NB4 (cell line): ENCODE measurements around the gene GRIK4.
"Not testable (repeated sequence)": the region's sequence is repeated elsewhere in the genome, so short reads cannot be mapped to it uniquely, and the experiment has no call there.

Source experiments
- DNase-seq: peaks from one replicate; pipeline ENCODE4 v3.0.0; 2010; ENCODE audit warnings: low read depth
- H3K4me3 ChIP-seq: one replicate; pipeline ENCODE4 v1.5.1; 2011; ENCODE audit warnings: mild to moderate bottlenecking, low read depth, low read length, moderate library complexity
- MYC ChIP-seq: IDR thresholded peaks from 2 replicates; pipeline ENCODE4 v1.6.1; 2011; ENCODE audit warnings: low read depth, low read length
- POLR2A ChIP-seq: IDR thresholded peaks from 2 replicates; pipeline ENCODE4 v1.6.1; 2011; ENCODE audit warnings: mild to moderate bottlenecking; ENCODE audit not compliant: insufficient read length; ENCODE audit errors: extremely low read depth
- TF ChIP-seq, protein P1 (sequence below): IDR thresholded peaks from 2 replicates; pipeline ENCODE4 v1.6.1; 2011; ENCODE audit warnings: low read depth, low read length
- TF ChIP-seq, protein P2 (sequence below): IDR thresholded peaks from one replicate; pipeline ENCODE4 v1.5.1; 2012; ENCODE audit warnings: low read depth, low read length

Gene GRIK4

DNA sequence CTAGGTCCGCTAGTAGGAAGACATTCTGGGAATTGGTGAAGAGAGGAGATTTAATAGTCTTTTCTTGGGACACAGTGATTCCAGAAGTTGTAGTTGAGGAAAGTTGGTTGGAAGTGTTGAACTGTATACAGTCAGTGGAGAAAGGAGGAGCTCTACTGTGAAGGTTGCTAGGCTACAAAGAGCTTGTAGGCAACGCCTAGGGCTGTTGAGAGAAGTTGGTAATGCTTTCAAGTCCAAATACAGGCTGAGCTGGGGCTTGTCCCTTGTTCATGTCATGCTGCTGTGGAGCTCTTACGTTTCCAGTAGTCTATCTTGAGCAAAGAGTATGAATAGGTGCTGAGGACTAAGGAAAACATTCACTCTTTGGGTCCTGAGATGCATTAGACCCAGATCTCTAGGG lies 513.4 kb downstream of the GRIK4 start:
- TF ChIP-seq, protein P1, sequence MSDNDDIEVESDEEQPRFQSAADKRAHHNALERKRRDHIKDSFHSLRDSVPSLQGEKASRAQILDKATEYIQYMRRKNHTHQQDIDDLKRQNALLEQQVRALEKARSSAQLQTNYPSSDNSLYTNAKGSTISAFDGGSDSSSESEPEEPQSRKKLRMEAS = no peak
- TF ChIP-seq POLR2A (no peak), MYC (no peak)
- TF ChIP-seq, protein P2, sequence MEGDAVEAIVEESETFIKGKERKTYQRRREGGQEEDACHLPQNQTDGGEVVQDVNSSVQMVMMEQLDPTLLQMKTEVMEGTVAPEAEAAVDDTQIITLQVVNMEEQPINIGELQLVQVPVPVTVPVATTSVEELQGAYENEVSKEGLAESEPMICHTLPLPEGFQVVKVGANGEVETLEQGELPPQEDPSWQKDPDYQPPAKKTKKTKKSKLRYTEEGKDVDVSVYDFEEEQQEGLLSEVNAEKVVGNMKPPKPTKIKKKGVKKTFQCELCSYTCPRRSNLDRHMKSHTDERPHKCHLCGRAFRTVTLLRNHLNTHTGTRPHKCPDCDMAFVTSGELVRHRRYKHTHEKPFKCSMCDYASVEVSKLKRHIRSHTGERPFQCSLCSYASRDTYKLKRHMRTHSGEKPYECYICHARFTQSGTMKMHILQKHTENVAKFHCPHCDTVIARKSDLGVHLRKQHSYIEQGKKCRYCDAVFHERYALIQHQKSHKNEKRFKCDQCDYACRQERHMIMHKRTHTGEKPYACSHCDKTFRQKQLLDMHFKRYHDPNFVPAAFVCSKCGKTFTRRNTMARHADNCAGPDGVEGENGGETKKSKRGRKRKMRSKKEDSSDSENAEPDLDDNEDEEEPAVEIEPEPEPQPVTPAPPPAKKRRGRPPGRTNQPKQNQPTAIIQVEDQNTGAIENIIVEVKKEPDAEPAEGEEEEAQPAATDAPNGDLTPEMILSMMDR = no peak
- peak; percentile 24 for DNase-seq
- H3K4me3 ChIP-seq = peak overlapping the region; percentile 71

DNA sequence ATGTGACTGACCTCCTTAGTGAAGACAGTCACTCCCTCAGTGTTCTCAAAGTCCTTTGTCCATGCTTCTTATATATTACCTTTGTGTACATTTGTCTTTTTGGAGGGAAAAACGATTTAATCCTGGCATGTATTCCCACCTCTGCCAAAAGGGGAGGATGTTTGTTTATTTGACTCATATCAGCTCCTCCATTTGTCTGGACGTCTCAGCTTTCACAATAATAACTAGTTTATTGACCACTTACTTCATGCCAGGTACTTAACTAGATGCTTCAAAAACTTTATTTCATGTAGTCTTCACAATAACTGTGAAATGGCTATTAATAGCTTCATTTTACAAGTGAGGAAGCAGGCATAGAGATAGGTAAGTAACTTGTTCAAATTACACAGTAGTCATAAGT lies 517.6 kb downstream of the GRIK4 start:
- H3K4me3 ChIP-seq = no peak overlapping the region
- no peak for DNase-seq
- TF ChIP-seq, protein P2 = no peak
- TF ChIP-seq, protein P1 = no peak
- TF ChIP-seq MYC (no peak), POLR2A (no peak)

DNA sequence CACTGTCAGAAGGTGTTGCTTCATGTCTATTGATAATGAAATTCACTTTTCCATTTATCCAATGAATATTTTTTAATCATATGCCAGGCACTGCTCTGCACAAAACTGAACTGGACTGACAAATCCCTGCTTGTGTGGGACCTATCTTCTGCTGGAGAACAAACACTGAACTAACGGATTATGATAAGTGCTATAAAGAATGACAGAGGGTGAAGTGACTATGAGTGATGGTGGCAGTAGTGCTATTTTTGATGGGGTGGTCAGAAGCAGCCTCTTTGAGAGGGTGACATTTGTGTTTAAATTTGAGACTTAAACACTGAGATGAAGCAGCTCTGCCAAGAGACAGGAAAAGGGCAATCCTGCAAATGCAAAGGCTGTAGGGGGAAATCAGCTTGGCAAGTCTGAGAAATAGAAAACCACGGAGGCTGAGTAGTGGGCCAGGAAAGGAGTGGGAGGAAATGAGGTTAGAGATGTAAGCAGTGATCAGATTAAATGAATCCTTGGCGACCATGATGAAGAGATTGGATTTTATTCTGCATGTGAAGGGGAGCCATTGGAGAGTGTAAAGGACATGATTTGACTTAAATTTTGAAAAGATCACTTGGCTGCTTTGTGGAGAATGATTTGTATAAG lies 518.4 kb downstream of the GRIK4 start:
- TF ChIP-seq, protein P1 = no peak
- H3K4me3 ChIP-seq = no peak overlapping the region
- DNase-seq = peak; percentile 19

DNA sequence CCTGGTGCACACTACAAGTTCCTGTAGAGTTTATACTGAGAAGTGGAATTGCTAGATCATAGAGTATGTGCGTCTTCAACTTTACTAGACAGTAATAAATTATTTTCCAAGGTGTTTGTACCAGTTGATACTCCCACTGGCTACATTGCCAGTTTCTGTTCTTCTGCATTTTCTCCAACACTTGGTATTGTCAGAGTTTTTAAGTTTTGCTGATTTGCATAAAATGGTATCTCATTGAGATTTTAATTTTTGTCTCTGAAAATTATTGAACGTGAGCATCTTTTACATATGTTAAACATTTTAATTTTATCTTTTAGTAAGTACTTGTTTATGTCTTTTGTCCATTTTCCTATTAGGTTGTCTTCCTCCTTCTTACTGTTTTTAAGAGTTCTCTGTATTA lies 519.6 kb downstream of the GRIK4 start:
- no peak overlapping the region for H3K4me3 ChIP-seq
- TF ChIP-seq, protein P2 = no peak
- no peak for TF ChIP-seq POLR2A
- no peak for TF ChIP-seq MYC
- TF ChIP-seq, protein P1 = no peak
- DNase-seq = no peak

DNA sequence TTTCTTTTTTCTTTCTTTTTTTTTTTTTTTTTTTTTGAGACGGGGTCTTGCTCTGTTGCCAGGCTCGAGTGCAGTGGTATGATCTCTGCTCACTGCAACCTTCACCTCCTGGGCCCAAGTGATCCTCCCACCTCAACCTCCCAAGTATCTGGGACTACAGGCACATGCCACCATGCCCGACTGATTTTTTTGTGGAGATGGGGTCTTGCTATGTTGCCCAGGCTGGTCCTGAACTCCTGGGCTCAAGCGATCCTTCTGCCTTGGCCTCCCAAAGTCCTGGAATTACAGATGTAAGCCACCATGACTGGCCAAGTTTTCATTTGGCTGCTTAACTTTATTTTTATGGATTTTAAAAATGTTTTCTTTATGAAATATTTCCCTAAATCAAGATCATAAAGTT lies 520.1 kb downstream of the GRIK4 start:
- H3K4me3 ChIP-seq, DNase-seq: not testable (repeated sequence)

DNA sequence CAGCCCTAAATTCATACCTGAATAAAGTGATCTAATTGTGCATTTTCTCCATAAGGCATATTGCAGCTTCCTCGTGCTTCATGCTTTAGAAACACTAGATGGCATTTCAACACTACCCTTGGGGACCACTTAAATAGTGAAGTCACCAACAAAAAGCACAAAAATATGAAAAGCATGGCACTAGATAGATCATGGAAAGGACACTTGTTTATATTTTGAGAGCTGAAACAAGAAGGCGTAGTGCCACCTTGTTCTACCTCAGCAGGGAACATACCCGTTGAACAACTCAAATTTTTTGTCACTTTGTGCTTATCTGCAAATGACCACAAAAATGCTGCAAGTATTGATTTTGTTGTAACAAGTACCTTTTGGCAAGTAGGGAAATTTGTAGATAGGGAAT lies 521.0 kb downstream of the GRIK4 start:
- H3K4me3 ChIP-seq = no peak overlapping the region
- peak; percentile 46 for DNase-seq
- no peak for TF ChIP-seq MYC
- TF ChIP-seq, protein P2 = no peak
- TF ChIP-seq POLR2A = no peak
- TF ChIP-seq, protein P1 = no peak

DNA sequence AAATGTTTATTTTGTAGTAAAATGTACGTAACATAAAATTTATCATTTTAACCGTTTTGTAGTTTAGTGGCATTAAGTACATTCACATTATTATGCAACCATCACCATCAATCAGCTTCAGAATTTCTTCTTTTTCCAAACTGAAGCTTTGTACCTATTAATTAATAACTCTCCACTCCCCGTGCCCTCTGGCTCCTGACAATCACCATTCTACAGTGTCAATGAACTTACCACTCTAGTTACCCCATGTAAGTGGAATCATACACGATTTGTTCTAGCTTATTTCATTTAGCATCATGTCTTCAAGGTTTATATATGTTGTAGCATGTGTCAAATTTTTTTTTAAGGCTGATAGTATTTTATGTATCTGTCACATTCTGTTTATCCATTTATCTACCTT lies 522.1 kb downstream of the GRIK4 start:
- TF ChIP-seq, protein P2 = no peak
- TF ChIP-seq, protein P1 = no peak
- TF ChIP-seq POLR2A (no peak), MYC (no peak)
- DNase-seq = no peak
- no peak overlapping the region for H3K4me3 ChIP-seq
